Keratinocyte (primary cell): ENCODE data around the gene RAMACL.

Source experiments
- EZH2 ChIP-seq: IDR thresholded peaks from one replicate; pipeline ENCODE4 v1.6.1; 2012; ENCODE audit warnings: inconsistent platforms, mild to moderate bottlenecking, low read length, moderate library complexity
- TF ChIP-seq, protein P1 (sequence below), 3 experiments: IDR thresholded peaks in 1 of 3; conservative IDR thresholded peaks in 1 of 3; optimal IDR thresholded peaks in 1 of 3; 2 replicates in 2 of 3; 3 replicates in 1 of 3; pipeline versions ENCODE3 to v1.5.1; 2011; ENCODE audit warnings: low read length in 3 of 3, mild to moderate bottlenecking in 3 of 3, moderate library complexity in 2 of 3, control low read depth in 1 of 3, inconsistent platforms in 1 of 3; ENCODE audit not compliant: insufficient read depth in 2 of 3; ENCODE audit errors: extremely low read depth in 1 of 3

DNA sequence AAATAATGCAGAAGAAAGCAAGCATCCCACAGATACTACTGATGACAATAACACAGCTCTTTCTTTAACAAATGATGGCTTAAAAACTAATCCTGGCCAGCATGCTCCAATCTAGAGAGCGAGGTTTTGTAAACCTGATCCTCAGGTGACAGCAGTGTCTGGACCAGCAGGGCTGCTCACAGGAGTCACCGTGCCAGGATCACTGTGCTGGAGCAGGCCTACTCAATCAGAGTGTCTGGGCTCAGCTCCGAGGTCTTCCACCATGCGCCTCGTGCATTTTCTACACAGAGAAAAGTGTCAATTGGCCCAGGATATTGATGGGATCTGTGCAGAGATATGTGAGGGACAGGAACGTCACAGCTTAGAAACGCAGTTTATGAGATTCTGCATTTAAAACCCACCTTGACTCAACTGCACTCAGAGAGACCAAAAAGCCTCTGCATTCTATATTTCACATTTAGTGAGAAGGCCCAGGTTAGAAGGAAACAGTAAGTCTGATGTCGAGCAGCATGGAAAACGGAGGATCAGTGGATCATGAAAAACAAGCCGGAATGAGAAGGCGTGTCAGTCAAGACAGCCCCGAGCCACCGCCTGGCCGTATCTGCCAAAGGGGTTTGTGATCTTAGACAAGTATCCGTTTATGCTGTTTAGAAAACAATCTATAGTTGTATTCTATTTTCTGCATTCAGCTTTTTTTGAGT, 7.8 kb downstream of the RAMACL start:
- TF ChIP-seq, protein P1, sequence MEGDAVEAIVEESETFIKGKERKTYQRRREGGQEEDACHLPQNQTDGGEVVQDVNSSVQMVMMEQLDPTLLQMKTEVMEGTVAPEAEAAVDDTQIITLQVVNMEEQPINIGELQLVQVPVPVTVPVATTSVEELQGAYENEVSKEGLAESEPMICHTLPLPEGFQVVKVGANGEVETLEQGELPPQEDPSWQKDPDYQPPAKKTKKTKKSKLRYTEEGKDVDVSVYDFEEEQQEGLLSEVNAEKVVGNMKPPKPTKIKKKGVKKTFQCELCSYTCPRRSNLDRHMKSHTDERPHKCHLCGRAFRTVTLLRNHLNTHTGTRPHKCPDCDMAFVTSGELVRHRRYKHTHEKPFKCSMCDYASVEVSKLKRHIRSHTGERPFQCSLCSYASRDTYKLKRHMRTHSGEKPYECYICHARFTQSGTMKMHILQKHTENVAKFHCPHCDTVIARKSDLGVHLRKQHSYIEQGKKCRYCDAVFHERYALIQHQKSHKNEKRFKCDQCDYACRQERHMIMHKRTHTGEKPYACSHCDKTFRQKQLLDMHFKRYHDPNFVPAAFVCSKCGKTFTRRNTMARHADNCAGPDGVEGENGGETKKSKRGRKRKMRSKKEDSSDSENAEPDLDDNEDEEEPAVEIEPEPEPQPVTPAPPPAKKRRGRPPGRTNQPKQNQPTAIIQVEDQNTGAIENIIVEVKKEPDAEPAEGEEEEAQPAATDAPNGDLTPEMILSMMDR (optimal IDR thresholded peaks at IDR 0.05 in 1 of 3, IDR thresholded peaks at IDR 0.05 in 1 of 3, conservative IDR thresholded peaks at IDR 0.05 in 1 of 3; ENCODE audit: extremely low read depth in 1 of 3, insufficient read depth in 2 of 3, low read length in 3 of 3): no peak
- TF ChIP-seq EZH2: no peak
